GM12891 (cell line): Measurements from ENCODE around the gene ZNF296.

Experiments
- POLR2A ChIP-seq: IDR thresholded peaks from 2 replicates; pipeline ENCODE4 v1.6.1; 2011; ENCODE audit warnings: low read depth, low read length, control low read depth
- POLR2AphosphoS5 ChIP-seq: IDR thresholded peaks from 2 replicates; pipeline ENCODE4 v1.6.1; 2011; ENCODE audit warnings: low read depth, low read length, control low read depth
- SPI1 ChIP-seq: IDR thresholded peaks from 2 replicates; pipeline ENCODE4 v1.6.1; 2011; ENCODE audit warnings: low read depth, low read length, control low read depth
- TAF1 ChIP-seq: IDR thresholded peaks from 2 replicates; pipeline ENCODE4 v1.6.1; 2011; ENCODE audit warnings: low read depth, low read length, control low read depth

GRCh38 chr19:45051929-45052579, 24.2 kb downstream of the ZNF296 start:
- TF ChIP-seq POLR2A (no peak), POLR2AphosphoS5 (no peak), TAF1 (no peak), SPI1 (no peak)
